ENCODE data around the gene ARID3B.

- TF ChIP-seq CTCF (IDR thresholded peaks at IDR 0.05) = no peak
- TF ChIP-seq POLR2A (IDR thresholded peaks at IDR 0.05) = no peak
These were observed 610 bp downstream of the ARID3B start for GRCh38 chr15:74541494-74542165.

All from tibial nerve (tissue), 3 donors.